ENCODE data around the gene ARIH2. TPM values are rescaled to one million over a fixed set of nuclear protein-coding genes. Genes with fewer than 3 reads are reported as not detected.

ARIH2 gene
- total and polyA plus RNA-seq, 2 donors (not counting 3 experiments of a cell fraction or from before 2014, with no cell fraction given): 59.7 to 85.5 TPM

- Histone ChIP-seq H4K20me1 (replicated peaks; ENCODE audit: control insufficient read depth, extremely low read depth, insufficient read depth, low read length) (no peaks in the 10 kb centered on the region), H3K4me3 (replicated peaks in 1 of 3; ENCODE audit: insufficient read depth in 1 of 3, low read depth in 1 of 3, low read length in 3 of 3) (no peak overlapping the region), H3K36me3 (ENCODE audit: control insufficient read depth in 2 of 2, extremely low read depth in 1 of 2, insufficient read depth in 2 of 2, low read length in 2 of 2) (peaks cover 5 to 48% of the 10 kb centered on the region in 2 experiments), H2AFZ (ENCODE audit: low read depth, low read length) (no peak overlapping the region), H3K9me3 (replicated peaks; ENCODE audit: control insufficient read depth, insufficient read depth, low read length) (no peaks in the 10 kb centered on the region), H3K4me2 (ENCODE audit: insufficient read depth, low read length) (no peak overlapping the region), H3K79me2 (ENCODE audit: control insufficient read depth, insufficient read depth, low read length) (peaks cover 27% of the 10 kb centered on the region), H3K27me3 (ENCODE audit: control insufficient read depth in 2 of 2, insufficient read depth in 2 of 2, low read length in 2 of 2) (no peaks in the 10 kb centered on the region), H3K9ac (replicated peaks; ENCODE audit: extremely low read depth, insufficient read depth, low read length) (no peak overlapping the region), H3K4me1 (ENCODE audit: control insufficient read depth, extremely low read depth, insufficient read depth, low read length) (peaks cover 22% of the 10 kb centered on the region), H3K9me1 (replicated peaks; ENCODE audit: control insufficient read depth, extremely low read depth, insufficient read depth, low read length) (no peaks in the 10 kb centered on the region), H3K27ac (ENCODE audit: insufficient read depth, low read depth, low read length) (no peak overlapping the region)
- DNase-seq (ENCODE audit: low read depth, low spot score) (no peak), FAIRE-seq (no peak)
- no TSS peak for BruUV-seq (replicated peaks)
- intact Hi-C loops (cut with micrococcal nuclease): no loop called here
- dilution Hi-C loops (cut with MboI; ENCODE audit: extremely low pct_ligation_motif_present, low sequenced_read_pairs): no loop called here
- TF ChIP-seq POLR2AphosphoS5 (IDR thresholded peaks at IDR 0.05; ENCODE audit: insufficient read depth, low read depth, low read length): peak; percentile 62
- no peak for TF ChIP-seq JUN (IDR thresholded peaks at IDR 0.05; ENCODE audit: borderline replicate concordance, insufficient read depth, insufficient read length, low read depth)
- no peak for TF ChIP-seq CTCF (IDR thresholded peaks at IDR 0.05; ENCODE audit: extremely low read depth in 1 of 2, insufficient read depth in 1 of 2, low read depth in 1 of 2, low read length in 2 of 2)
- TF ChIP-seq POLR2A (IDR thresholded peaks at IDR 0.05; ENCODE audit: low read depth, low read length): peak; percentile 23
- CTCF ChIA-PET: interaction anchor here (1.2 to 8.3 kb wide), 3 partner anchors 9 to 28 kb away, joined by 5 to 127 read pairs (median 10); partner anchors contain the start of genes P4HTM and WDR6
- POLR2A ChIA-PET: interaction anchor here (4.2 kb wide), 1 partner anchor 9 kb away, joined by 17 read pairs; the partner anchor contains the start of gene WDR6
Measured at GRCh38 chr3:49016414-49017228, 98.0 kb downstream of the ARIH2 start.

All from endothelial cell of umbilical vein (primary cell).